Renal cortical epithelial cell (primary cell): Measurements from ENCODE around the gene RNF112. TPM values are rescaled to one million over a fixed set of nuclear protein-coding genes. Genes with fewer than 3 reads are reported as not detected.
"Not testable (repeated sequence)": the region's sequence is repeated elsewhere in the genome, so short reads cannot be mapped to it uniquely, and the experiment has no call there.

Source experiments
- DNase-seq: peaks from one replicate; pipeline ENCODE4 v3.0.0-alpha.2; 2011; ENCODE audit warnings: low read depth
- total RNA-seq: library from RNA; depleted of rRNA; stranded (reverse); fragments of >200 nt; gene quantifications from 2 replicates; pipeline ENCODE4 v1.2.3, GENCODE V29; 2014

RNF112 gene
- total RNA-seq, 1 donor from 2014 or later, result not detected

GRCh38 chr17:19414396-19415280 is 3.6 kb downstream of the RNF112 start:
- DNase-seq, result no peak

GRCh38 chr17:19415311-19415710 is 4.3 kb downstream of the RNF112 start:
- DNase-seq, result no peak

GRCh38 chr17:19415806-19416775 is 5.1 kb downstream of the RNF112 start:
- no peak for DNase-seq

- DNase-seq, result no peak
Measured at GRCh38 chr17:19417611-19418010, 6.6 kb downstream of the RNF112 start.

- DNase-seq, result peak; percentile 47
Measured at GRCh38 chr17:19418251-19418992, 7.4 kb downstream of the RNF112 start.

GRCh38 chr17:19421219-19421618 is 10.2 kb downstream of the RNF112 start:
- DNase-seq, result no peak

- no peak for DNase-seq
Measured at GRCh38 chr17:19421926-19422325, 10.9 kb downstream of the RNF112 start.

GRCh38 chr17:19424934-19425868 is 14.2 kb downstream of the RNF112 start:
- DNase-seq, result peak; percentile 46

- no peak for DNase-seq
Measured at GRCh38 chr17:19426631-19427030, 15.6 kb downstream of the RNF112 start.

GRCh38 chr17:19431691-19432090 is 20.7 kb downstream of the RNF112 start:
- DNase-seq, result no peak

GRCh38 chr17:19433255-19433654 is 22.2 kb downstream of the RNF112 start:
- DNase-seq, result no peak

GRCh38 chr17:19433727-19434340 is 22.8 kb downstream of the RNF112 start:
- DNase-seq, result no peak

- DNase-seq, result no peak
Measured at GRCh38 chr17:19440421-19440820, 29.4 kb downstream of the RNF112 start.

- DNase-seq, result not testable (repeated sequence)
Measured at GRCh38 chr17:19441288-19441687, 30.3 kb downstream of the RNF112 start.

GRCh38 chr17:19442731-19443130 is 31.7 kb downstream of the RNF112 start:
- no peak for DNase-seq

GRCh38 chr17:19443148-19443547 is 32.1 kb downstream of the RNF112 start:
- DNase-seq, result no peak

GRCh38 chr17:19445105-19445504 is 34.1 kb downstream of the RNF112 start:
- no peak for DNase-seq

GRCh38 chr17:19446577-19446976 is 35.5 kb downstream of the RNF112 start:
- DNase-seq, result not testable (repeated sequence)

GRCh38 chr17:19447085-19447583 is 36.1 kb downstream of the RNF112 start:
- DNase-seq, result peak; percentile 58
